Measurements from ENCODE around the gene ATP2A1.
"Not testable (repeated sequence)": the region's sequence is repeated elsewhere in the genome, so short reads cannot be mapped to it uniquely, and the experiment has no call there.

Gene ATP2A1

GRCh38 chr16:28910086-28911031, 32.1 kb downstream of the ATP2A1 start:
- no peak for DNase-seq (ENCODE audit: low read depth)

- no peak for DNase-seq (ENCODE audit: low read depth)
Observed at GRCh38 chr16:28912558-28912957, 34.3 kb downstream of the ATP2A1 start.

- DNase-seq (ENCODE audit: low read depth), result no peak
Observed at GRCh38 chr16:28913946-28914724, 35.8 kb downstream of the ATP2A1 start.

- DNase-seq (ENCODE audit: low read depth), result no peak
Observed at GRCh38 chr16:28915181-28915580, 36.9 kb downstream of the ATP2A1 start.

GRCh38 chr16:28917095-28917494, 38.8 kb downstream of the ATP2A1 start:
- DNase-seq (ENCODE audit: low read depth), result no peak

GRCh38 chr16:28918698-28919097, 40.4 kb downstream of the ATP2A1 start:
- no peak for DNase-seq (ENCODE audit: low read depth)

GRCh38 chr16:28923231-28923587, 44.9 kb downstream of the ATP2A1 start:
- DNase-seq (ENCODE audit: low read depth), result no peak

GRCh38 chr16:28923652-28924398, 45.5 kb downstream of the ATP2A1 start:
- DNase-seq (ENCODE audit: low read depth), result no peak

GRCh38 chr16:28924399-28924761, 46.1 kb downstream of the ATP2A1 start:
- no peak for DNase-seq (ENCODE audit: low read depth)

GRCh38 chr16:28924762-28925385, 46.6 kb downstream of the ATP2A1 start, which contains the start of gene RABEP2:
Gene RABEP2 (minus strand): TSS chr16:28925238. CDS start chr16:28925163, 75 bp downstream.
- peak; percentile 84 for DNase-seq (ENCODE audit: low read depth)

GRCh38 chr16:28925386-28926228, 47.3 kb downstream of the ATP2A1 start:
- DNase-seq (ENCODE audit: low read depth), result peak; percentile 67

GRCh38 chr16:28926284-28926683, 48.0 kb downstream of the ATP2A1 start:
- DNase-seq (ENCODE audit: low read depth), result not testable (repeated sequence)

GRCh38 chr16:28927815-28928214, 49.5 kb downstream of the ATP2A1 start:
- DNase-seq (ENCODE audit: low read depth), result no peak

GRCh38 chr16:28930203-28930602, 51.9 kb downstream of the ATP2A1 start:
- no peak for DNase-seq (ENCODE audit: low read depth)

GRCh38 chr16:28930652-28931051, 52.4 kb downstream of the ATP2A1 start:
- DNase-seq (ENCODE audit: low read depth), result no peak

GRCh38 chr16:28931801-28932225, 53.5 kb downstream of the ATP2A1 start, which contains the start of gene CD19:
Gene CD19 (plus strand): TSS chr16:28931971. CDS start chr16:28932001, 30 bp downstream.
- no peak for DNase-seq (ENCODE audit: low read depth)

- no peak for DNase-seq (ENCODE audit: low read depth)
Observed at GRCh38 chr16:28932339-28933141, 54.3 kb downstream of the ATP2A1 start.

GRCh38 chr16:28933171-28933570, 54.9 kb downstream of the ATP2A1 start:
- DNase-seq (ENCODE audit: low read depth), result no peak

GRCh38 chr16:28935346-28935745, 57.1 kb downstream of the ATP2A1 start:
- no peak for DNase-seq (ENCODE audit: low read depth)

All from stimulated activated CD4-positive, alpha-beta T cell treated with anti-CD3 and anti-CD28 coated beads, Interleukin-2, amount 100 ng/mL, for 4 hours (primary cell).